Stimulated activated CD8-positive, alpha-beta memory T cell treated with anti-CD3 and anti-CD28 coated beads, Interleukin-2, amount 100 ng/mL, for 48 hours (primary cell): ENCODE data around the gene MCRIP1.

Experiments used
- DNase-seq, 2 donors: peaks; one replicate each; pipeline ENCODE4 v3.0.0-alpha.2; 2020; ENCODE audit warnings: low read depth in 2 of 2

The MCRIP1 gene, protein sequence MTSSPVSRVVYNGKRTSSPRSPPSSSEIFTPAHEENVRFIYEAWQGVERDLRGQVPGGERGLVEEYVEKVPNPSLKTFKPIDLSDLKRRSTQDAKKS

GRCh38 chr17:81833160-81833920 lies at the start of gene MCRIP1:
Gene MCRIP1 (minus strand): TSS chr17:81833291. CDS start chr17:81824506, 8,785 bp downstream.
- peak; percentile 95 to 97 for DNase-seq

GRCh38 chr17:81879121-81879520 lies 46.0 kb upstream of the MCRIP1 start:
- DNase-seq = no peak

GRCh38 chr17:81878294-81878693 lies 45.2 kb upstream of the MCRIP1 start:
- no peak for DNase-seq

DNA sequence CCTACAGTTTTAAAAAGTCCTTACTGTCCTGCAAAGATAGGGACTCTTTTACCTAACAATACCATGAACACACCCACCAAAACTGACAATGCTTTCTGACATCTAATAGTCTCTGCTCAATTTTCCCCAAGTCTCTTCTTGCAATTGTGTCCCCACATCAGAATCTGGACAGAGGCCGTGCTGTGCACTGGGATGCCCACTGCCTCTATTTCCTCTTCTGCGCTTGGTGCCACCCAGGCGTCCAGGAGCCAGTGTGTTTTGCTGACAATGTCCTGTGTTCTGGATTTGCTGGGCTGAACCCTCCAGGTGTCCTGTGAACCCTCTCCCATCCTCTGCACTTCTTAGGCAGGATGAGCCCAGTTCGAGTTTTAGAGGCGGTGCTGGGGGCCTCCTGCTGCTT lies 44.5 kb upstream of the MCRIP1 start:
- no peak for DNase-seq

DNA sequence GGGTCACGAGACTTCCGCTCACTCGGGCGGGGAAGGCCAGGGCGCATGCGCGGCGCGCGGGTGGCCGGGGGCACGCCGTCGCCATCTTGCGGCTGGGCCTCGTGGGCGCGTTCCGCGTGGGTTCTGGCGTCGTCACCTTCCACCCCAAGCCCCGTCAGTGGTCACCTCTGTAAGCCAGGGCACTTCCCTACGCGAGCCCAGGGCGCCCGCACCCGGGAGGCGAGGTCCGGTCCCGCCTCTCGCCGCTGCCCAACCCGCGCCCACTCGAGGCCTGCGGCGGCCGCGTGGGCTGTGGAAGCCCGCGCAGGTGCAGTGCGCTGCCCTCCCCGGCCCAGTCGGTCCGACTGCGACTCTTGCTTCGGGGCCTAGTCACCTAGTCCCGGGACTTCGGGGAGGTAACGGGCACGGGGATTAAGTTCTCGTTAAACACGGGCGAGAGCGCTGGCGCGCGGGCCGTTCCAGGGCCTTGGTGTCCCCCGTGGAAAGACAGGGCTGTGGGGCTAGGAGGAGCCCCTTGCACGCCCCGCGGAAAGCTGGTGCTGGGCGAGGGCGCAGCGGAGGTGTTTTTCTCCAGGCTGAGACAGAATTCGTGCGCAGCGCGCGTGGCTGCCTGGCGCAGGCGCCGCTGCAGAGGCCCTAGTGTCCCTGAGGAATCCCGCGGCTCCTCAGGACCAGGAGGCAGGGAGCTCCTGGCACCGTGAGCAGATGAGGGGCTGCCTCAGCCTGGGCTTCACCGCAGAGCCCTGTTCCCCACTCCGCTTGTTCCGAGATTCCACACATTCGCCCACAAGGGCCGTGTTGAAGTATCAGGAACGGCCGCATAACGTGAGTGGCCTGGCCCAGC lies 38.5 kb upstream of the MCRIP1 start:
- DNase-seq = peak; percentile 92 to 96

DNA sequence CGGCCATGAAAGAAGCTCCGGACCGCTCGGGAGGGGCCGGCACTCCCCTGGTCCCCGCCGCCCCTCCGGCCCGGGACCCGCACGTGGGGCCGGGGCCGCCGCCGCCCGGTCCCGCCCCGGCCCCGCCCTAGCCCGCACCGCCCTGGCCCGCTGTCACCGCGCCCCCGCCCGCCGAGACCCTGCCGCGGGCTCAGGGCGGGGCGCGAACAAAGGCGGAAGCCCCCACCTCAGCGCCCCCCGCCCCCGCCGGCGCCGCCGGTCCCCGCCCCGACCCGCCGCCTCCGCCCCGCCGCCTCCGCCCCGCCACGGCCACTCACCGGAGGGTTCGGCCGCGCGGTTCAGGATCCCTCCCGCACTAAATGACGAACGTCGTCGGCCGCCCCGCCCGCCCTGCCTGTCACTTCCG lies 37.9 kb upstream of the MCRIP1 start, which contains the start of gene ARHGDIA:
TSS of gene ARHGDIA (minus strand) at position 357 of the 406 bp plus-strand sequence. CDS start 1,407 bp downstream, outside the sequence.
- DNase-seq = no peak

- peak in 1 of 2 donors; percentile 28 for DNase-seq
Measured at GRCh38 chr17:81870131-81870980, 37.3 kb upstream of the MCRIP1 start.

DNA sequence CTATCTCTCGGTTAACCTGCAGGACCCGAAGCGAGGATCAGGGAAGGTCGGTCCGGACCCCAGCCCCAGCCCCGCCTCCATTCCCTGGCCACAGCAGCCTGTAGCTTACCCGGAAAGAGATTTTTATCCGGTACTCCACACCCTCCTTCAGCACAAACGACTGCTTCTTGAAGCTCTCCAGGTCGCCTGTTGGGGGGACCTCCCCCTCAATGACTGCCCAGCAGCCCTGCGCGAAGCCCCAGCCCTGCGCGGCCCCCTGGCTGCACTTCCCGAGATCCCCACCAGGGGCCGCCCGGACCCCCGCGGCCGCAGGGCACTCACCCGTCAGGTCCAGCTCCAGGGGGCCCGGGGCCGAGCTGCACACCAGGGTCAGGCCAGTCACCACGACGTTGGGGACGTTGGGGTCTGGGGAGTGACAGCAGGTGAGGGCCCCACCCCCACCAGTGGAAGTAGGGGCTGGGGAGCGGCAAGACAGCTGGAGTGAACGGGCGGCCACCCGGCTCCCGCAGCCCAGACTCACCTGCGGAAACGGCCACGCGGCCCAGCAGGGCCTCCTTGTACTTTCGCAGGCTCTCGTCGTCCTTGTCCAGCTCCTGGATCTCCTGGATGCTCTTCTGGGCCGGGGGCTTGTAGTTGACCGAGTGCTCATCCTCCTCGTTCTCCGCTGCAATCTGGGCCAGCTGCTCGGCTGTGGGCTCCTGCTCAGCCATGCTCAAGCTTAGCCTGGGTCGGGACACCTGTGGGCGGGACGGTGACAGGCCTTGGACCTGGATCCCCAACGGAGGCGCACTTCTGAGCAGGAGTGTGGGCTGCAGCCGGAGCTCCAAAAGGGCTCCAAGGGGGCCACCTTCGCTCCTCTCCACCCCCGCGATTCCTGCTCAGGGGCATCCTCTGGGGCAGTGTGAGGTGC lies 36.4 kb upstream of the MCRIP1 start:
- DNase-seq = peak; percentile 36 to 58

- DNase-seq = no peak
Measured at GRCh38 chr17:81868674-81869220, 35.7 kb upstream of the MCRIP1 start.

DNA sequence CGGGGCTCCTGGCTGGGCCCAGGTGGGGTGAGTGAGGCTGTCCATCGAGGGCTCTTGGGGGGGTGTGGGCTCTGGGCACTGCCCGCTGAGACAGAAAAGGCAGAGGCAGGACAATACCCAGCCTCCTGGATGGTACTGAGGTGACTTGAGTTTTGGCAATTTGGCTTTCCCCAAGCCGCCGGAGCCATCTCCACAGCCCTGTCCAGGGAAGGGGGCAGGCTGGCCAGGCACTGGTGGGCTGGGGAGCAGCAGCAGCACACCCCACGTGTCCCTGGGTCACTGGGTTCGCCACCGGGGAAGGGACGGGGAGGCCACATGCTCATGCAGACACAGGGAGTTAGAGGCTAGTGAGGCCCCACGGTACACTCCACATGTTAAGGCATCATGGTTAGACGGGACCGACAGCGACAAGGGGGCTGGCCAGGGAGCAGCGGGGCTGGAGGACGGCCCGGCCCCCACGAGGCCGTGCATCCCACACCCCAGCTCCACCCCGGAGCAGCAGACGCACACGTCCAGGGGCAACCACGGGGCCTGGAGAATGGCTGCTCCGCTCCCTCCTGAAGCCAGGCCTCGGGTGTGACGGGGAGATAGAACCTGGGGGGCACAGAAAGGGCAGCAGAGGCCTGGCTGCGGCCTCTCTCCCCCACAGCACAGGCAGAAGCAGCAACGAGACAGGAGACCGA lies 35.0 kb upstream of the MCRIP1 start:
- no peak for DNase-seq

GRCh38 chr17:81867170-81867990 lies 34.3 kb upstream of the MCRIP1 start:
- DNase-seq = no peak

- no peak for DNase-seq
Measured at GRCh38 chr17:81866440-81867169, 33.5 kb upstream of the MCRIP1 start.

- no peak for DNase-seq
Measured at GRCh38 chr17:81865733-81866439, 32.8 kb upstream of the MCRIP1 start.

DNA sequence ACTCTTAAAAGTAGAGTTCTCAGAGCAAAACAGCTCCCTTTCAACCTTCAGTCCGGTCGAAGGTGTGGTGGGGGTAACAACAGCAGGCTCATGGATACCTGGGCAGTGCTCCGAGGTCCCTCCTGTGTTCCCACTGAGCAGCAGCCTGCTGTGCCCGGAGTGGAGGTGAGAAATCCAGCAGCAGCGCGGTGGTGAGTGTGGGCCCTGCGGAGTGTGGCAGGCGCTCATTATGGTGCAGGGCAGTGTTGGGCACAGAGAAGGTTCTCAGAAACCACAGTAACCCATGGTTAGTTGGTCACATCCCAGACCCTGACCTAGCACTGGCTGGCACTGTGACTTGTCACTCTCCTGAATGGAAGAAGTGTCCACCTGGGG lies 32.3 kb upstream of the MCRIP1 start:
- no peak for DNase-seq

- DNase-seq = no peak
Measured at GRCh38 chr17:81863833-81864768, 31.0 kb upstream of the MCRIP1 start.

- no peak for DNase-seq
Measured at GRCh38 chr17:81863123-81863675, 30.1 kb upstream of the MCRIP1 start.
